Astrocyte (in vitro differentiated cells and primary cell): Measurements from ENCODE around the gene ATG4D. TPM values are rescaled to one million over a fixed set of nuclear protein-coding genes. Genes with fewer than 3 reads are reported as not detected.

Experiments used
- DNase-seq: peaks from one replicate; pipeline ENCODE4 v3.0.0-alpha.2; 2010; ENCODE audit warnings: low read depth
- FAIRE-seq: peaks from 2 replicates; lab custom pipeline; 2011; peaks lifted over from hg19 to GRCh38; lab: Jason Lieb, UNC
- H2AFZ ChIP-seq: 2 replicates; pipeline ENCODE4 v1.6.0; 2012; ENCODE audit warnings: low read depth, low read length, inconsistent platforms
- H3K27ac ChIP-seq: 2 replicates; pipeline ENCODE4 v1.5.1; 2011; ENCODE audit warnings: low read depth, low read length, inconsistent platforms
- H3K27me3 ChIP-seq: 2 replicates; pipeline ENCODE4 v1.6.0; 2011; ENCODE audit warnings: low read length, inconsistent platforms; ENCODE audit not compliant: insufficient read depth
- H3K36me3 ChIP-seq: 2 replicates; pipeline ENCODE4 v1.5.1; 2011; ENCODE audit warnings: low read length, inconsistent platforms; ENCODE audit not compliant: insufficient read depth
- H3K4me1 ChIP-seq: 2 replicates; pipeline ENCODE4 v1.5.1; 2011; ENCODE audit warnings: low read length, inconsistent platforms; ENCODE audit not compliant: insufficient read depth
- H3K4me2 ChIP-seq: 2 replicates; pipeline ENCODE4 v1.6.0; 2012; ENCODE audit warnings: low read length, inconsistent platforms
- H3K4me3 ChIP-seq: 2 replicates; pipeline ENCODE4 v1.5.1; 2011; ENCODE audit warnings: low read depth, mild to moderate bottlenecking, low read length, inconsistent platforms; ENCODE audit not compliant: insufficient read depth
- H3K79me2 ChIP-seq: 2 replicates; pipeline ENCODE4 v1.6.0; 2012; ENCODE audit warnings: mild to moderate bottlenecking, low read length, inconsistent platforms; ENCODE audit not compliant: insufficient read depth
- H3K9ac ChIP-seq: 2 replicates; pipeline ENCODE4 v1.6.0; 2012; ENCODE audit warnings: mild to moderate bottlenecking, low read length, inconsistent platforms
- H3K9me3 ChIP-seq: 2 replicates; pipeline ENCODE4 v1.5.1; 2012; ENCODE audit warnings: low read depth, mild to moderate bottlenecking, low read length, inconsistent platforms; ENCODE audit not compliant: insufficient read depth
- H4K20me1 ChIP-seq: 2 replicates; pipeline ENCODE4 v1.6.0; 2012; ENCODE audit warnings: low read length, inconsistent platforms; ENCODE audit not compliant: insufficient read depth
- H3K27ac Mint-ChIP-seq: one replicate; pipeline ENCODE4 v1.8.0; 2021; ENCODE audit warnings: mild to moderate bottlenecking, mixed read lengths; ENCODE audit not compliant: unreplicated experiment
- H3K27me3 Mint-ChIP-seq: one replicate; pipeline ENCODE4 v1.8.0; 2021; ENCODE audit warnings: low read depth, mixed read lengths; ENCODE audit not compliant: unreplicated experiment
- H3K36me3 Mint-ChIP-seq: one replicate; pipeline ENCODE4 v1.8.0; 2021; ENCODE audit warnings: low read depth, mixed read lengths; ENCODE audit not compliant: unreplicated experiment
- H3K4me1 Mint-ChIP-seq: one replicate; pipeline ENCODE4 v1.8.0; 2021; ENCODE audit warnings: low read depth, mixed read lengths; ENCODE audit not compliant: unreplicated experiment
- H3K4me3 Mint-ChIP-seq: one replicate; pipeline ENCODE4 v1.8.0; 2021; ENCODE audit warnings: mild to moderate bottlenecking, moderate library complexity, mixed read lengths; ENCODE audit not compliant: unreplicated experiment
- H3K9me3 Mint-ChIP-seq: one replicate; pipeline ENCODE4 v1.8.0; 2021; ENCODE audit warnings: mild to moderate bottlenecking, mixed read lengths; ENCODE audit not compliant: unreplicated experiment
- EZH2 ChIP-seq: IDR thresholded peaks from 2 replicates; pipeline ENCODE4 v1.6.1; 2012; ENCODE audit warnings: mild to moderate bottlenecking, low read length, inconsistent platforms; ENCODE audit not compliant: insufficient read depth
- total RNA-seq: library from RNA; stranded (reverse); gene quantifications from 2 replicates; pipeline ENCODE4 v1.2.1, GENCODE V29; 2021
- TF ChIP-seq, protein P1 (sequence below): IDR thresholded peaks from 2 replicates; pipeline ENCODE4 v1.5.1; 2011; ENCODE audit warnings: low read depth, mild to moderate bottlenecking, inconsistent platforms, low read length, moderate library complexity; ENCODE audit not compliant: insufficient read depth

ATG4D gene
- total RNA-seq, 1 donor from 2014 or later: 23.5 TPM

DNA sequence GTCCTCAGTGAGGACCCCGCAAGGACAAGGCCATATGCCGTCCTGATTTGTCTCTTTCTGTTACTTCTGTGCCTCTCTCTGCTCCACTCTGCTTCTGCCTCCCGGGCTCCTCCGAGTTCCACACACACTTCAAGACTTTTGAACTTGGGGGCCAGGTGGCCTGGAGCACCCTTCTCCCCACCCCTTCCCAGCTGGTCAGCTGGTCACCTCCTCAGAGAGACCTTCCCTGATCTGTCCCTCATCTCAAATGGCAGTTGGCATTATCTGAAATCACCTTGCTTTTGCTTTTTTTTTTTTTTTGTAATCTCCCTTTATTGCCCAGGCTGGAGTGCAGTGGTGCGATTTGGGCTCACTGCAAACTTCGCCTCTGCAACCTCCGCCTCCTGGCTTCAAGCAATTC is 24.3 kb upstream of the ATG4D start:
- no peak for TF ChIP-seq EZH2
- TF ChIP-seq, protein P1, sequence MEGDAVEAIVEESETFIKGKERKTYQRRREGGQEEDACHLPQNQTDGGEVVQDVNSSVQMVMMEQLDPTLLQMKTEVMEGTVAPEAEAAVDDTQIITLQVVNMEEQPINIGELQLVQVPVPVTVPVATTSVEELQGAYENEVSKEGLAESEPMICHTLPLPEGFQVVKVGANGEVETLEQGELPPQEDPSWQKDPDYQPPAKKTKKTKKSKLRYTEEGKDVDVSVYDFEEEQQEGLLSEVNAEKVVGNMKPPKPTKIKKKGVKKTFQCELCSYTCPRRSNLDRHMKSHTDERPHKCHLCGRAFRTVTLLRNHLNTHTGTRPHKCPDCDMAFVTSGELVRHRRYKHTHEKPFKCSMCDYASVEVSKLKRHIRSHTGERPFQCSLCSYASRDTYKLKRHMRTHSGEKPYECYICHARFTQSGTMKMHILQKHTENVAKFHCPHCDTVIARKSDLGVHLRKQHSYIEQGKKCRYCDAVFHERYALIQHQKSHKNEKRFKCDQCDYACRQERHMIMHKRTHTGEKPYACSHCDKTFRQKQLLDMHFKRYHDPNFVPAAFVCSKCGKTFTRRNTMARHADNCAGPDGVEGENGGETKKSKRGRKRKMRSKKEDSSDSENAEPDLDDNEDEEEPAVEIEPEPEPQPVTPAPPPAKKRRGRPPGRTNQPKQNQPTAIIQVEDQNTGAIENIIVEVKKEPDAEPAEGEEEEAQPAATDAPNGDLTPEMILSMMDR: no peak
- Mint-ChIP-seq H3K4me3 (no peak overlapping the region), H3K27me3 (peaks cover 50% of the 10 kb centered on the region), H3K27ac (no peak overlapping the region), H3K36me3 (no peaks in the 10 kb centered on the region), H3K9me3 (no peaks in the 10 kb centered on the region), H3K4me1 (peaks cover 8% of the 10 kb centered on the region)
- Histone ChIP-seq H3K9ac (no peak overlapping the region), H3K36me3 (no peaks in the 10 kb centered on the region), H3K4me2 (no peak overlapping the region), H3K27me3 (peaks cover 49% of the 10 kb centered on the region), H3K79me2 (no peaks in the 10 kb centered on the region), H4K20me1 (no peaks in the 10 kb centered on the region), H3K4me1 (peaks cover 4% of the 10 kb centered on the region), H3K9me3 (no peaks in the 10 kb centered on the region), H3K27ac (no peak overlapping the region), H3K4me3 (no peak overlapping the region), H2AFZ (no peak overlapping the region)
- DNase-seq (no peak), FAIRE-seq (no peak)

DNA sequence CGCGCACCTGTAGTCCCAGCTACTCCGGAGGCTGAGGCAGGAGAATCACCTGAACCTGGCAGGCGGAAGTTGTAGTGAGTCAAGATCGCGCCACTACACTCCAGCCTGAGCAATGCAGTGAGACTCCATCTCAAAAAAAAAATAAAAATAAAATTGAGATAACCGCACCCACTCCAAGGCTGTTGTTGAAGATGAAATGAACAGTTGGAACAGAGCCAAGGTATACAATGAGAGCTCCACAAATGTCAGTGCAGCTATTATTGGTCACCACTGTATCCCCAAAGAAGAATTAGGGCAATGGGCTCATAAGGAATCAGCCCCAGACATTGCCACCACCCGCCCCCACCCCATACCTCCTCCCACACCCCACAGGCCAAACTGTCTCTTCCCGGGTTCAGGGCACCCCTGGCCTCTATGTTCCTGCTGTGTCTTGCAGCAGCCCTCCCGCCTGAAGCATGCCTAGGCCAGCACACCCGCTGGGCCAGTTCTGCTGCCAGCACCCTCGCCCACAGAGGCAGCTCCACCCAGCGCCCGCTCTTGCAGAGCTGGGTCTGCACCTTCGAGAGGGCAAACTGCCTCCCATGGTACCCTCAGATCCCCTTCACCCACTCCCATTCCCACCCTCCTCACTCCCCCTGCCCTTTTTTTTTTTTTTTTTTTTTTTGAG is 22.9 kb upstream of the ATG4D start:
- no peak overlapping the region for H3K9ac ChIP-seq
- no peak overlapping the region for H2AFZ ChIP-seq
- H3K79me2 ChIP-seq: no peaks in the 10 kb centered on the region
- DNase-seq (no peak), FAIRE-seq (no peak)
- no peaks in the 10 kb centered on the region for H3K36me3 ChIP-seq
- no peak overlapping the region for H3K27ac ChIP-seq
- TF ChIP-seq, protein P1: no peak
- TF ChIP-seq EZH2: no peak
- Mint-ChIP-seq H3K27me3 (peaks cover 39% of the 10 kb centered on the region), H3K4me3 (no peak overlapping the region), H3K4me1 (peaks cover 8% of the 10 kb centered on the region), H3K36me3 (no peaks in the 10 kb centered on the region), H3K9me3 (no peaks in the 10 kb centered on the region), H3K27ac (no peak overlapping the region)
- no peak overlapping the region for H3K4me2 ChIP-seq
- H3K4me1 ChIP-seq: peaks cover 4% of the 10 kb centered on the region
- no peaks in the 10 kb centered on the region for H3K9me3 ChIP-seq
- no peak overlapping the region for H3K4me3 ChIP-seq
- H3K27me3 ChIP-seq: peaks cover 35% of the 10 kb centered on the region
- no peaks in the 10 kb centered on the region for H4K20me1 ChIP-seq

DNA sequence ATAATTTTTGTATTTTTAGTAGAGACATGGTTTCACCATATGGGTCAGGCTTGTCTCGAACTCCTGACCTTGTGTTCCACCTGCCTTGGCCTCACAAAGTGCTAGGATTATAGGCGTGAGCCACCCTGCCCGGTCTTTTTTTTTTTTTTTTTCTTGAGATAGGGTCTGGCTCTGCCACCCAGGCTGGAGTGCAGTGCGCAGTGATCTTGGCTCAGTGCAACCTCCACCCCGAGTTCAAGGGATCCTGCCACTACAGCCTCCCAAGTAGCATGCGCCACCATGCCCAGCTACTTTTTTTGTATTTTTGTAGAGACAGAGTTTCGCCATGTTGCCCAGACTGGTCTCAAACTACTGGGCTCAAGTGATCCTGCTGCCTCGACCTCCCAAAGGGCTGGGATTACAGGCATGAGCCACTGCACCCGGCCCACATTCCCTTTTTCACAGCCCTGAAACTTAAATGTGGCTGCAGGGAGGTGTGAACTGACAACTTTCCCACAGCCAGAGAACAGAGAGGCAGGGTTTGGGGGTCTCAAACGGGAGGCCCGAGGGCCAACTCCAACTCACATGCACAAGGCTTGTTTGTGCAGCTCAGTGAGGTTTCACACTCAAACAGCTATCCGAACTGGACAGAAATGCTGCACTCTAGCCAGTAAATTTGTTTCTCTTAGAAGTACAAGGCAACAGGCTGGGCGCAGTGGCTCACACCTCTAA is 22.1 kb upstream of the ATG4D start:
- Histone ChIP-seq H2AFZ (no peak overlapping the region), H3K4me2 (no peak overlapping the region), H3K36me3 (no peaks in the 10 kb centered on the region), H3K4me1 (peaks cover 4% of the 10 kb centered on the region), H4K20me1 (no peaks in the 10 kb centered on the region), H3K79me2 (no peaks in the 10 kb centered on the region), H3K9ac (no peak overlapping the region), H3K27me3 (peaks cover 29% of the 10 kb centered on the region), H3K9me3 (no peaks in the 10 kb centered on the region), H3K4me3 (no peak overlapping the region), H3K27ac (no peak overlapping the region)
- no peak for DNase-seq
- Mint-ChIP-seq H3K27me3 (peaks cover 33% of the 10 kb centered on the region), H3K27ac (no peak overlapping the region), H3K36me3 (no peaks in the 10 kb centered on the region), H3K4me3 (no peak overlapping the region), H3K4me1 (peaks cover 7% of the 10 kb centered on the region), H3K9me3 (no peaks in the 10 kb centered on the region)
- FAIRE-seq: no peak
- TF ChIP-seq, protein P1: no peak
- TF ChIP-seq EZH2: no peak
